Inflammatory macrophage treated with lipopolysaccharide for 4 hours (primary cell): ENCODE data around the gene FABP6.

ENCODE experiments used
- DNase-seq: peaks from one replicate; pipeline ENCODE4 v3.0.0-alpha.2; 2020

Gene FABP6

GRCh38 chr5:160263326-160263855 is 34.1 kb downstream of the FABP6 start:
- no peak for DNase-seq

- no peak for DNase-seq
These were observed 36.7 kb downstream of the FABP6 start for GRCh38 chr5:160266044-160266443.

GRCh38 chr5:160266752-160267345 is 37.5 kb downstream of the FABP6 start:
- DNase-seq: no peak

GRCh38 chr5:160268121-160268520 is 38.8 kb downstream of the FABP6 start:
- DNase-seq: peak; percentile 45

- DNase-seq: peak; percentile 96
These were observed 39.7 kb downstream of the FABP6 start for GRCh38 chr5:160269017-160269416.

- no peak for DNase-seq
These were observed 41.4 kb downstream of the FABP6 start for GRCh38 chr5:160270704-160271103.

GRCh38 chr5:160271396-160271795 is 42.1 kb downstream of the FABP6 start:
- no peak for DNase-seq

GRCh38 chr5:160271836-160272235 is 42.5 kb downstream of the FABP6 start:
- no peak for DNase-seq

GRCh38 chr5:160272264-160272663 is 43.0 kb downstream of the FABP6 start:
- no peak for DNase-seq

- DNase-seq: no peak
These were observed 43.6 kb downstream of the FABP6 start for GRCh38 chr5:160272889-160273288.

GRCh38 chr5:160274483-160274931 is 45.2 kb downstream of the FABP6 start:
- no peak for DNase-seq

- DNase-seq: no peak
These were observed 49.0 kb downstream of the FABP6 start for GRCh38 chr5:160278343-160278742.

GRCh38 chr5:160280384-160281095 is 51.2 kb downstream of the FABP6 start:
- no peak for DNase-seq

- DNase-seq: no peak
These were observed 52.0 kb downstream of the FABP6 start for GRCh38 chr5:160281275-160281674.

- no peak for DNase-seq
These were observed 55.1 kb downstream of the FABP6 start for GRCh38 chr5:160284291-160284873.

- DNase-seq: no peak
These were observed 56.0 kb downstream of the FABP6 start for GRCh38 chr5:160285316-160285715.

GRCh38 chr5:160286947-160287346 is 57.6 kb downstream of the FABP6 start:
- no peak for DNase-seq

GRCh38 chr5:160287378-160288051 is 58.2 kb downstream of the FABP6 start:
- no peak for DNase-seq
